Endometrial microvascular endothelial cells (primary cell): ENCODE data around the gene SAGE1. TPM values are rescaled to one million over a fixed set of nuclear protein-coding genes. Genes with fewer than 3 reads are reported as not detected.
"Not testable (repeated sequence)": the region's sequence is repeated elsewhere in the genome, so short reads cannot be mapped to it uniquely, and the experiment has no call there.

Experiments
- in situ Hi-C: cut with HindIII; loops from 2 replicates; pipeline ENCODE4 v1.10.0; 2017; ENCODE audit warnings: low sequenced_read_pairs, low pct_unique_long_range_greater_than_20kb; ENCODE audit errors: inconsistent ontology term
- total RNA-seq: library from RNA; depleted of rRNA; stranded (reverse); fragments of >200 nt; gene quantifications from one replicate; pipeline ENCODE4 v1.2.3, GENCODE V29; 2015; ENCODE audit errors: inconsistent ontology term

The SAGE1 gene
- total RNA-seq: not detected

GRCh38 chrX:135893294-135893817, at the start of gene SAGE1, which contains the start of gene CT45A10:
SAGE1 (plus strand) TSS chrX:135893716; CDS start chrX:135896243, 2,527 bp downstream.
CT45A10 (minus strand) TSS chrX:135893444; CDS start chrX:135885344, 8,100 bp downstream.
- in situ Hi-C loops: no loop called here

GRCh38 chrX:135854438-135854837, 39.1 kb upstream of the SAGE1 start, which contains the start of gene CT45A8:
CT45A8 (minus strand) TSS chrX:135854538; CDS start chrX:135850783, 3,755 bp downstream.
- in situ Hi-C loops: not testable (repeated sequence)

- in situ Hi-C loops: not testable (repeated sequence)
These were observed 21.8 kb upstream of the SAGE1 start, which contains the start of gene CT45A9 for GRCh38 chrX:135871712-135872111. CT45A9 (minus strand) TSS chrX:135871812; CDS start chrX:135868061, 3,751 bp downstream.

GRCh38 chrX:135882741-135883140, 10.8 kb upstream of the SAGE1 start:
- in situ Hi-C loops: not testable (repeated sequence)

GRCh38 chrX:135888230-135888629, 5.3 kb upstream of the SAGE1 start:
- in situ Hi-C loops: not testable (repeated sequence)

- in situ Hi-C loops: not testable (repeated sequence)
These were observed 4.5 kb upstream of the SAGE1 start for GRCh38 chrX:135888976-135889375.

- in situ Hi-C loops: no loop called here
These were observed 3.4 kb upstream of the SAGE1 start for GRCh38 chrX:135890087-135890585.

- in situ Hi-C loops: no loop called here
These were observed 735 bp upstream of the SAGE1 start for GRCh38 chrX:135892781-135893180.

GRCh38 chrX:135910251-135910650, 16.7 kb downstream of the SAGE1 start:
- in situ Hi-C loops: no loop called here

GRCh38 chrX:135914404-135914803, 20.9 kb downstream of the SAGE1 start:
- in situ Hi-C loops: no loop called here

GRCh38 chrX:135920516-135920915, 27.0 kb downstream of the SAGE1 start:
- in situ Hi-C loops: not testable (repeated sequence)

GRCh38 chrX:135923353-135923752, 29.8 kb downstream of the SAGE1 start:
- in situ Hi-C loops: no loop called here

GRCh38 chrX:135927897-135928296, 34.4 kb downstream of the SAGE1 start:
- in situ Hi-C loops: no loop called here

GRCh38 chrX:135931644-135932487, 38.4 kb downstream of the SAGE1 start:
- in situ Hi-C loops: no loop called here

GRCh38 chrX:135944486-135944885, 51.0 kb downstream of the SAGE1 start:
- in situ Hi-C loops: no loop called here

GRCh38 chrX:135951291-135951690, 57.8 kb downstream of the SAGE1 start:
- in situ Hi-C loops: no loop called here
